MG63 (cell line): ENCODE measurements around the gene KLF1. TPM values are rescaled to one million over a fixed set of nuclear protein-coding genes. Genes with fewer than 3 reads are reported as not detected.
"Not testable (repeated sequence)": the region's sequence is repeated elsewhere in the genome, so short reads cannot be mapped to it uniquely, and the experiment has no call there.

ENCODE experiments used
- DNase-seq: peaks from one replicate; pipeline ENCODE4 v3.0.0-alpha.2; 2020
- H3K27me3 ChIP-seq: fragments of 250-450 bp; sonication (Bioruptor Pico); 2 replicates; pipeline ENCODE4 v1.5.1; 2020; ENCODE audit warnings: mild to moderate bottlenecking, moderate library complexity
- H3K36me3 ChIP-seq: fragments of 250-450 bp; sonication (Bioruptor Pico); 2 replicates; pipeline ENCODE4 v1.5.1; 2020; ENCODE audit warnings: mild to moderate bottlenecking, moderate library complexity
- H3K4me3 ChIP-seq: fragments of 250-450 bp; sonication (Bioruptor Pico); 2 replicates; pipeline ENCODE4 v1.5.1; 2020; ENCODE audit warnings: mild to moderate bottlenecking, moderate library complexity
- H3K9me3 ChIP-seq: fragments of 250-450 bp; sonication (Bioruptor Pico); 2 replicates; pipeline ENCODE4 v1.5.1; 2020; ENCODE audit warnings: mild to moderate bottlenecking, moderate library complexity
- total RNA-seq: library from RNA; depleted of rRNA; stranded (reverse); fragments of >200 nt; shearing (Covaris generic); gene quantifications from 2 replicates; pipeline ENCODE4 v1.2.3, GENCODE V29; 2014; ENCODE audit warnings: low replicate concordance

The KLF1 gene
- total RNA-seq, 1 experiment from 2014 or later = not detected

GRCh38 chr19:12858041-12858928 lies 28.7 kb downstream of the KLF1 start:
- Histone ChIP-seq H3K27me3 (0 out of 2 replicates have a peak, but pooled peaks cover 2% of the 10 kb centered on the region), H3K4me3 (no peak overlapping the region), H3K9me3 (peaks cover 14% of the 10 kb centered on the region), H3K36me3 (no peaks in the 10 kb centered on the region)
- DNase-seq = no peak

GRCh38 chr19:12856653-12857052 lies 30.3 kb downstream of the KLF1 start:
- DNase-seq = no peak
- Histone ChIP-seq H3K9me3 (peaks cover 14% of the 10 kb centered on the region), H3K27me3 (no peaks in the 10 kb centered on the region), H3K36me3 (no peaks in the 10 kb centered on the region), H3K4me3 (no peak overlapping the region)

- DNase-seq = peak; percentile 93
- H3K27me3 ChIP-seq = 0 out of 2 replicates have a peak, but pooled peaks cover 11% of the 10 kb centered on the region
- no peaks in the 10 kb centered on the region for H3K9me3 ChIP-seq
- no peaks in the 10 kb centered on the region for H3K36me3 ChIP-seq
- peak overlapping the region; percentile 7; the same call in 1 of the 2 replicates for H3K4me3 ChIP-seq
Observed at GRCh38 chr19:12847159-12848139, 39.6 kb downstream of the KLF1 start.

GRCh38 chr19:12846613-12847012 lies 40.4 kb downstream of the KLF1 start:
- H3K9me3 ChIP-seq, H3K36me3 ChIP-seq, H3K4me3 ChIP-seq, DNase-seq: not testable (repeated sequence)
- H3K27me3 ChIP-seq = peaks cover 13% of the 10 kb centered on the region; the same call in 1 of the 2 replicates

- Histone ChIP-seq H3K9me3 (no peaks in the 10 kb centered on the region), H3K27me3 (peaks cover 20% of the 10 kb centered on the region; the same call in 1 of the 2 replicates), H3K4me3 (no peak overlapping the region), H3K36me3 (no peaks in the 10 kb centered on the region)
- DNase-seq = no peak
Observed at GRCh38 chr19:12843999-12844732, 42.8 kb downstream of the KLF1 start.

GRCh38 chr19:12843328-12843727 lies 43.7 kb downstream of the KLF1 start:
- no peaks in the 10 kb centered on the region for H3K36me3 ChIP-seq
- peaks cover 23% of the 10 kb centered on the region; the same call in 1 of the 2 replicates for H3K27me3 ChIP-seq

GRCh38 chr19:12842511-12842910 lies 44.5 kb downstream of the KLF1 start:
- Histone ChIP-seq H3K9me3 (no peaks in the 10 kb centered on the region), H3K4me3 (no peak overlapping the region), H3K36me3 (no peaks in the 10 kb centered on the region), H3K27me3 (peaks cover 29% of the 10 kb centered on the region)
- DNase-seq = no peak

More at GRCh38 chr19:12843328-12843727, 43.7 kb downstream of the KLF1 start:
- Histone ChIP-seq H3K4me3 (no peak overlapping the region), H3K9me3 (no peaks in the 10 kb centered on the region)
- DNase-seq = no peak

GRCh38 chr19:12841094-12841493 lies 45.9 kb downstream of the KLF1 start:
- no peak for DNase-seq

GRCh38 chr19:12840091-12841079 lies 46.6 kb downstream of the KLF1 start:
- Histone ChIP-seq H3K9me3 (no peaks in the 10 kb centered on the region), H3K36me3 (no peaks in the 10 kb centered on the region), H3K27me3 (peaks cover 38% of the 10 kb centered on the region), H3K4me3 (no peak overlapping the region)
- DNase-seq = peak; percentile 77

More at GRCh38 chr19:12841094-12841493, 45.9 kb downstream of the KLF1 start:
- Histone ChIP-seq H3K27me3 (peaks cover 33% of the 10 kb centered on the region), H3K36me3 (no peaks in the 10 kb centered on the region), H3K4me3 (no peak overlapping the region), H3K9me3 (no peaks in the 10 kb centered on the region)

- no peak for DNase-seq
Observed at GRCh38 chr19:12838886-12839756, 47.9 kb downstream of the KLF1 start.

GRCh38 chr19:12838182-12838885 lies 48.7 kb downstream of the KLF1 start, which contains the start of gene MAST1:
TSS of gene MAST1 (plus strand) at chr19:12838515. CDS start at chr19:12838573, 58 bp downstream.
- peak; percentile 75 for DNase-seq
- Histone ChIP-seq H3K4me3 (peak within 1 kb of the TSS; percentile 51), H3K27me3 (peaks cover 56% of the 10 kb centered on the region), H3K36me3 (no peaks in the 10 kb centered on the region), H3K9me3 (no peaks in the 10 kb centered on the region)

More at GRCh38 chr19:12838886-12839756, 47.9 kb downstream of the KLF1 start:
- Histone ChIP-seq H3K9me3 (no peaks in the 10 kb centered on the region), H3K4me3 (peak overlapping the region; percentile 51), H3K27me3 (peaks cover 51% of the 10 kb centered on the region), H3K36me3 (no peaks in the 10 kb centered on the region)

- no peaks in the 10 kb centered on the region for H3K9me3 ChIP-seq
- H3K4me3 ChIP-seq = no peak overlapping the region
- H3K36me3 ChIP-seq = no peaks in the 10 kb centered on the region
- peaks cover 66% of the 10 kb centered on the region for H3K27me3 ChIP-seq
- no peak for DNase-seq
Observed at GRCh38 chr19:12837225-12837624, 49.8 kb downstream of the KLF1 start.

GRCh38 chr19:12836529-12836863 lies 50.5 kb downstream of the KLF1 start:
- no peak overlapping the region for H3K4me3 ChIP-seq

More at GRCh38 chr19:12836529-12836863, 50.5 kb downstream of the KLF1 start:
- Histone ChIP-seq H3K27me3 (peaks cover 70% of the 10 kb centered on the region), H3K9me3 (no peaks in the 10 kb centered on the region), H3K36me3 (no peaks in the 10 kb centered on the region)
- no peak for DNase-seq
